Epithelial cell of proximal tubule (primary cell): Measurements from ENCODE around the gene TRIM72. TPM values are rescaled to one million over a fixed set of nuclear protein-coding genes. Genes with fewer than 3 reads are reported as not detected.

Source experiments
- DNase-seq: peaks from one replicate; pipeline ENCODE4 v3.0.0-alpha.2; 2011; ENCODE audit warnings: low read depth
- H3K4me3 ChIP-seq: 2 replicates; pipeline ENCODE4 v1.5.1; 2011; ENCODE audit warnings: low read depth, mild to moderate bottlenecking, low read length
- CTCF ChIP-seq: conservative IDR thresholded peaks from 2 replicates; pipeline ENCODE4 v1.5.1; 2012; ENCODE audit warnings: low read depth, mild to moderate bottlenecking, low read length
- total RNA-seq: library from RNA; depleted of rRNA; stranded (reverse); fragments of >200 nt; gene quantifications from 2 replicates; pipeline ENCODE4 v1.2.3, GENCODE V29; 2015

TRIM72 gene
- total RNA-seq, 1 donor from 2014 or later: not detected

GRCh38 chr16:31179747-31180459, 34.0 kb upstream of the TRIM72 start, which contains the start of gene FUS:
TSS of gene FUS (plus strand) at chr16:31180139. CDS start at chr16:31180215, 76 bp downstream.
- H3K4me3 ChIP-seq: peak within 1 kb of the TSS; percentile 89
- TF ChIP-seq CTCF: no peak
- peak; percentile 26 for DNase-seq

- peak overlapping the region; percentile 89 for H3K4me3 ChIP-seq
- no peak for TF ChIP-seq CTCF
- no peak for DNase-seq
Measured at GRCh38 chr16:31181102-31181830, 32.7 kb upstream of the TRIM72 start.

- no peak for TF ChIP-seq CTCF
- no peak for DNase-seq
- peak overlapping the region; percentile 89 for H3K4me3 ChIP-seq
Measured at GRCh38 chr16:31182391-31182790, 31.5 kb upstream of the TRIM72 start.

- H3K4me3 ChIP-seq: no peak overlapping the region
- no peak for TF ChIP-seq CTCF
- no peak for DNase-seq
Measured at GRCh38 chr16:31183432-31184428, 30.2 kb upstream of the TRIM72 start.

GRCh38 chr16:31184888-31185287, 29.0 kb upstream of the TRIM72 start:
- no peak for DNase-seq
- H3K4me3 ChIP-seq: no peak overlapping the region
- no peak for TF ChIP-seq CTCF

- no peak for DNase-seq
- H3K4me3 ChIP-seq: no peak overlapping the region
- TF ChIP-seq CTCF: no peak
Measured at GRCh38 chr16:31185339-31185738, 28.6 kb upstream of the TRIM72 start.
